MCF 10A (cell line): ENCODE data around the gene FGF5. TPM values are rescaled to one million over a fixed set of nuclear protein-coding genes. Genes with fewer than 3 reads are reported as not detected.
"Not testable (repeated sequence)": the region's sequence is repeated elsewhere in the genome, so short reads cannot be mapped to it uniquely, and the experiment has no call there.

ENCODE experiments used
- BruUV-seq: library from RNA; stranded (reverse); fragments of 400-500 nt; replicated peaks from 2 replicates; lab custom pipeline; 2021; lab: Mats Ljungman, UMichigan
- CTCF ChIA-PET: fragments of 300-600 bp; sonication (Branson Sonifier 250); formaldehyde crosslinking; extraction: SDS; loops from one replicate; lab custom pipeline; 2021; ENCODE audit warnings: antibody characterized with exemption, inconsistent platforms; lab: Yijun Ruan, JAX
- POLR2A ChIA-PET: fragments of 300-600, 350-650 bp; sonication (Branson Sonifier 250); formaldehyde crosslinking; extraction: SDS; loops from one replicate; lab custom pipeline; 2020; ENCODE audit warnings: antibody characterized with exemption, inconsistent platforms; lab: Yijun Ruan, JAX
- DNase-seq: peaks from one replicate; pipeline ENCODE4 v3.0.0-alpha.2; 2018; ENCODE audit not compliant: unreplicated experiment
- H3K27ac Mint-ChIP-seq: one replicate; pipeline ENCODE4 v1.8.0; 2022; ENCODE audit warnings: mild to moderate bottlenecking, low read depth, mixed read lengths; ENCODE audit not compliant: unreplicated experiment
- H3K27me3 Mint-ChIP-seq: one replicate; pipeline ENCODE4 v1.8.0; 2022; ENCODE audit warnings: mixed read lengths; ENCODE audit not compliant: insufficient read depth, unreplicated experiment
- H3K36me3 Mint-ChIP-seq: one replicate; pipeline ENCODE4 v1.8.0; 2022; ENCODE audit warnings: mild to moderate bottlenecking, moderate library complexity, mixed read lengths; ENCODE audit not compliant: insufficient read depth, unreplicated experiment
- H3K4me1 Mint-ChIP-seq: one replicate; pipeline ENCODE4 v1.8.0; 2022; ENCODE audit warnings: mixed read lengths; ENCODE audit not compliant: insufficient read depth, unreplicated experiment
- H3K4me3 Mint-ChIP-seq: one replicate; pipeline ENCODE4 v1.8.0; 2022; ENCODE audit warnings: mild to moderate bottlenecking, moderate library complexity, mixed read lengths; ENCODE audit not compliant: unreplicated experiment
- H3K9me3 Mint-ChIP-seq: one replicate; pipeline ENCODE4 v1.8.0; 2022; ENCODE audit warnings: mixed read lengths; ENCODE audit not compliant: unreplicated experiment
- CTCF ChIP-seq: fragments of 200-600 bp; IDR thresholded peaks from one replicate; pipeline ENCODE4 v1.8.0; 2022; ENCODE audit warnings: antibody characterized with exemption, mild to moderate bottlenecking; ENCODE audit not compliant: unreplicated experiment
- intact Hi-C: fragments of 100-400 bp; cut with micrococcal nuclease; formaldehyde crosslinking; loops from 2 replicates; pipeline ENCODE4 v1.14.1; 2022
- total RNA-seq: library from RNA; stranded (reverse); gene quantifications from 2 replicates; pipeline ENCODE4 v1.2.3, GENCODE V29; 2022

Gene FGF5
- total RNA-seq, 1 experiment from 2014 or later, result not detected

GRCh38 chr4:80313627-80314026 is 47.2 kb downstream of the FGF5 start:
- ChIA-PET CTCF (interaction anchor here (0.5 to 1.2 kb wide), 2 partner anchors 9 to 1236 kb away, joined by 3 read pairs; no protein-coding TSS in a partner anchor), POLR2A (interaction anchor here (1.4 kb wide), 1 partner anchor 48 kb away, joined by 4 read pairs; the partner anchor contains the start of gene FGF5)
- Mint-ChIP-seq H3K4me1 (peaks cover 12% of the 10 kb centered on the region), H3K27ac (no peak overlapping the region), H3K9me3 (no peaks in the 10 kb centered on the region), H3K36me3 (no peaks in the 10 kb centered on the region), H3K4me3 (no peak overlapping the region), H3K27me3 (no peaks in the 10 kb centered on the region)
- intact Hi-C loops, result no loop called here
- DNase-seq, result no peak
- BruUV-seq, result no TSS peak
- no peak for TF ChIP-seq CTCF

GRCh38 chr4:80315848-80316247 is 49.4 kb downstream of the FGF5 start:
- intact Hi-C loops, H3K27ac Mint-ChIP-seq, H3K36me3 Mint-ChIP-seq, BruUV-seq, H3K4me1 Mint-ChIP-seq, DNase-seq, H3K9me3 Mint-ChIP-seq, CTCF ChIA-PET, POLR2A ChIA-PET, H3K27me3 Mint-ChIP-seq, H3K4me3 Mint-ChIP-seq: not testable (repeated sequence)

GRCh38 chr4:80321341-80321740 is 54.9 kb downstream of the FGF5 start:
- BruUV-seq, result no TSS peak
- Mint-ChIP-seq H3K27ac (no peak overlapping the region), H3K27me3 (no peaks in the 10 kb centered on the region)

GRCh38 chr4:80321776-80322175 is 55.3 kb downstream of the FGF5 start:
- no peak for DNase-seq
- intact Hi-C loops, result loop anchor here (1.0 to 10.0 kb wide), 4 partner anchors 55 to 1369 kb away; partner anchors contain the start of gene FGF5
- H3K9me3 Mint-ChIP-seq, result no peaks in the 10 kb centered on the region
- no peak overlapping the region for H3K4me3 Mint-ChIP-seq
- BruUV-seq, result no TSS peak
- H3K27ac Mint-ChIP-seq, result no peak overlapping the region
- H3K4me1 Mint-ChIP-seq, result peaks cover 7% of the 10 kb centered on the region
- no peaks in the 10 kb centered on the region for H3K36me3 Mint-ChIP-seq
- no peak for TF ChIP-seq CTCF
- ChIA-PET CTCF (no interaction called here), POLR2A (interaction anchor here (1.0 to 1.8 kb wide), 2 partner anchors 95 to 101 kb away, joined by 3 to 6 read pairs; no protein-coding TSS in a partner anchor)
- no peaks in the 10 kb centered on the region for H3K27me3 Mint-ChIP-seq

More at GRCh38 chr4:80321341-80321740, 54.9 kb downstream of the FGF5 start:
- no peaks in the 10 kb centered on the region for H3K36me3 Mint-ChIP-seq
- TF ChIP-seq CTCF, result no peak
- DNase-seq, result no peak
- CTCF ChIA-PET, result interaction anchor here (1.4 kb wide), 1 partner anchor 137 kb away, joined by 5 read pairs; no protein-coding TSS in a partner anchor
- peaks cover 7% of the 10 kb centered on the region for H3K4me1 Mint-ChIP-seq
- POLR2A ChIA-PET, result no interaction called here
- no peak overlapping the region for H3K4me3 Mint-ChIP-seq
- H3K9me3 Mint-ChIP-seq, result no peaks in the 10 kb centered on the region
- intact Hi-C loops, result loop anchor here (5.0 to 10.0 kb wide), 2 partner anchors 1277 to 1369 kb away; no protein-coding TSS in a partner anchor
